IMR-90 (cell line): ENCODE data around the gene EEF2K. TPM values are rescaled to one million over a fixed set of nuclear protein-coding genes. Genes with fewer than 3 reads are reported as not detected.

Source experiments
- ATAC-seq: fragments of 200-7000 bp; cut with Tn5 transposase; 2 replicates; pipeline ENCODE4 v1.9.1; 2020; ENCODE audit warnings: low read depth, mild to moderate bottlenecking, moderate library complexity
- BruUV-seq: library from RNA; stranded (reverse); fragments of 400-500 nt; replicated peaks from 2 replicates; lab custom pipeline; 2021; lab: Mats Ljungman, UMichigan
- CTCF ChIA-PET: fragments of 300-600 bp; formaldehyde crosslinking; extraction: SDS; loops from one replicate; lab custom pipeline; 2021; ENCODE audit warnings: antibody characterized with exemption; lab: Yijun Ruan, JAX
- POLR2A ChIA-PET: fragments of 300-600 bp; sonication (Branson Sonifier 250); formaldehyde crosslinking; loops from one replicate; lab custom pipeline; 2022; ENCODE audit warnings: antibody characterized with exemption; ENCODE audit not compliant: unreplicated experiment; lab: Charles Lee
- DNase-seq: peaks from one replicate; pipeline ENCODE4 v3.0.0; 2013
- H2AFZ ChIP-seq: replicated peaks from 2 replicates; pipeline ENCODE3; 2013; ENCODE audit warnings: low read length, mild to moderate bottlenecking; ENCODE audit not compliant: poor library complexity
- H2AK5ac ChIP-seq: 2 replicates; pipeline ENCODE4 v1.6.1; 2013; ENCODE audit warnings: low read depth, low read length, inconsistent platforms
- H2AK9ac ChIP-seq: replicated peaks from 2 replicates; pipeline ENCODE3; 2013; ENCODE audit warnings: mild to moderate bottlenecking, low read depth, low read length, moderate library complexity; ENCODE audit not compliant: poor library complexity
- H2BK120ac ChIP-seq: 2 replicates; pipeline ENCODE4 v1.6.1; 2013; ENCODE audit warnings: low read depth, low read length, inconsistent platforms
- H2BK15ac ChIP-seq: 3 replicates; pipeline ENCODE4 v1.6.1; 2013; ENCODE audit warnings: low read depth, low read length, inconsistent platforms
- H2BK20ac ChIP-seq: 2 replicates; pipeline ENCODE4 v1.6.1; 2013; ENCODE audit warnings: low read depth, mild to moderate bottlenecking, inconsistent platforms, low read length, moderate library complexity
- H2BK5ac ChIP-seq: 2 replicates; pipeline ENCODE4 v1.6.1; 2013; ENCODE audit warnings: mild to moderate bottlenecking, low read depth, low read length, inconsistent platforms; ENCODE audit not compliant: poor library complexity, severe bottlenecking
- H3K14ac ChIP-seq: replicated peaks from 2 replicates; pipeline ENCODE4 v1.6.1; 2013; ENCODE audit warnings: low read depth, low read length, inconsistent platforms
- H3K18ac ChIP-seq: 2 replicates; pipeline ENCODE4 v1.6.1; 2013; ENCODE audit warnings: low read depth, low read length, control low read depth
- H3K23ac ChIP-seq: 2 replicates; pipeline ENCODE4 v1.6.1; 2013; ENCODE audit warnings: low read depth, low read length, inconsistent platforms
- H3K27ac ChIP-seq: 2 replicates; pipeline ENCODE4 v1.5.1; 2013; ENCODE audit warnings: mild to moderate bottlenecking, control low read depth, low read length; ENCODE audit not compliant: insufficient read depth
- H3K27me3 ChIP-seq: 2 replicates; pipeline ENCODE4 v1.6.1; 2013; ENCODE audit warnings: low read length; ENCODE audit not compliant: control insufficient read depth, insufficient read depth
- H3K36me3 ChIP-seq: 2 replicates; pipeline ENCODE4 v1.6.1; 2013; ENCODE audit warnings: low read length, mixed read lengths; ENCODE audit not compliant: control insufficient read depth, insufficient read depth
- H3K4ac ChIP-seq: 2 replicates; pipeline ENCODE4 v1.6.1; 2013; ENCODE audit warnings: low read depth, low read length, inconsistent platforms
- H3K4me1 ChIP-seq: 2 replicates; pipeline ENCODE4 v1.6.1; 2013; ENCODE audit warnings: low read length, mixed read lengths; ENCODE audit not compliant: control insufficient read depth, insufficient read depth
- H3K4me2 ChIP-seq: 2 replicates; pipeline ENCODE4 v1.6.1; 2013; ENCODE audit warnings: low read depth, mild to moderate bottlenecking, control low read depth, low read length, moderate library complexity
- H3K4me3 ChIP-seq: 2 replicates; pipeline ENCODE4 v1.5.1; 2013; ENCODE audit warnings: low read depth, mild to moderate bottlenecking, control low read depth, low read length, moderate library complexity; ENCODE audit not compliant: insufficient read depth
- H3K56ac ChIP-seq: 2 replicates; pipeline ENCODE4 v1.6.1; 2013; ENCODE audit warnings: low read length, inconsistent platforms; ENCODE audit not compliant: insufficient read depth; ENCODE audit errors: extremely low read depth
- H3K79me1 ChIP-seq, 2 experiments: 2 replicates each; pipeline ENCODE4 v1.6.1; 2013; ENCODE audit warnings: low read length in 2 of 2, inconsistent platforms in 1 of 2, low read depth in 1 of 2
- H3K9ac ChIP-seq: 2 replicates; pipeline ENCODE4 v1.6.1; 2013; ENCODE audit warnings: low read depth, low read length, control low read depth
- H3K9me1 ChIP-seq: 2 replicates; pipeline ENCODE4 v1.6.1; 2013; ENCODE audit warnings: low read length, inconsistent platforms; ENCODE audit not compliant: insufficient read depth
- H3K9me3 ChIP-seq: 2 replicates; pipeline ENCODE4 v1.6.1; 2013; ENCODE audit warnings: low read length; ENCODE audit not compliant: control insufficient read depth, insufficient read depth
- H4K20me1 ChIP-seq: 2 replicates; pipeline ENCODE4 v1.6.1; 2013; ENCODE audit warnings: low read length, inconsistent platforms; ENCODE audit not compliant: insufficient read depth
- H4K5ac ChIP-seq: 2 replicates; pipeline ENCODE4 v1.6.1; 2013; ENCODE audit warnings: mild to moderate bottlenecking, low read depth, low read length, control low read depth
- H4K8ac ChIP-seq, 2 experiments: 2 replicates each; pipeline ENCODE4 v1.6.1; 2013; ENCODE audit warnings: low read depth in 2 of 2, low read length in 2 of 2, control low read depth in 1 of 2, inconsistent platforms in 1 of 2
- H4K91ac ChIP-seq: 2 replicates; pipeline ENCODE4 v1.6.1; 2013; ENCODE audit warnings: low read depth, low read length, inconsistent platforms; ENCODE audit not compliant: insufficient read depth
- BHLHE40 ChIP-seq: fragments of 150-350 bp; IDR thresholded peaks from 2 replicates; pipeline ENCODE4 v1.6.1; 2016; ENCODE audit warnings: mild to moderate bottlenecking, low read depth, low read length
- CEBPB ChIP-seq: IDR thresholded peaks from 2 replicates; pipeline ENCODE4 v1.6.1; 2012; ENCODE audit warnings: low read depth, low read length, improper control_type of control experiment
- CHD1 ChIP-seq: IDR thresholded peaks from 2 replicates; pipeline ENCODE4 v1.6.1; 2012; ENCODE audit warnings: low read depth, low read length, improper control_type of control experiment
- FOS ChIP-seq: fragments of 150-350 bp; IDR thresholded peaks from 2 replicates; pipeline ENCODE4 v1.6.1; 2016; ENCODE audit warnings: low read depth, low read length
- MAFK ChIP-seq: IDR thresholded peaks from 2 replicates; pipeline ENCODE4 v1.6.1; 2012; ENCODE audit warnings: low read depth, low read length, improper control_type of control experiment
- MAZ ChIP-seq: IDR thresholded peaks from 2 replicates; pipeline ENCODE4 v1.6.1; 2012; ENCODE audit warnings: low read depth, mild to moderate bottlenecking, low read length, improper control_type of control experiment, moderate library complexity, borderline replicate concordance
- MXI1 ChIP-seq: IDR thresholded peaks from 2 replicates; pipeline ENCODE4 v1.6.1; 2012; ENCODE audit warnings: low read depth, mild to moderate bottlenecking, low read length, moderate library complexity, borderline replicate concordance
- NFE2L2 ChIP-seq: fragments of 150-350 bp; IDR thresholded peaks from 2 replicates; pipeline ENCODE4 v1.6.1; 2016; ENCODE audit warnings: low read depth, mild to moderate bottlenecking, low read length
- POLR2A ChIP-seq: IDR thresholded peaks from 2 replicates; pipeline ENCODE4 v1.6.1; 2012; ENCODE audit warnings: mild to moderate bottlenecking, low read depth, low read length
- RAD21 ChIP-seq: IDR thresholded peaks from 2 replicates; pipeline ENCODE4 v1.6.1; 2012; ENCODE audit warnings: low read length, improper control_type of control experiment
- RCOR1 ChIP-seq: IDR thresholded peaks from 2 replicates; pipeline ENCODE4 v1.6.1; 2012; ENCODE audit warnings: mild to moderate bottlenecking, low read length, improper control_type of control experiment; ENCODE audit not compliant: insufficient replicate concordance
- RFX5 ChIP-seq: IDR thresholded peaks from 2 replicates; pipeline ENCODE4 v1.8.0; 2012; ENCODE audit warnings: low read depth, mild to moderate bottlenecking, low read length, moderate library complexity
- SMC3 ChIP-seq: fragments of 150-350 bp; IDR thresholded peaks from 2 replicates; pipeline ENCODE4 v1.6.1; 2016; ENCODE audit warnings: low read depth, mild to moderate bottlenecking, antibody characterized with exemption, low read length, moderate library complexity
- WGBS, 2 experiments: methylation state at CpG; one replicate each; pipeline versions ENCODE4 v1.1.5 to v1.1.7; 2013; ENCODE audit warnings: missing lambda C conversion rate in 2 of 2; ENCODE audit not compliant: insufficient read length in 1 of 2; ENCODE audit errors: extremely low coverage in 2 of 2; 5-methylcytosine and 5-hydroxymethylcytosine counted together
- dilution Hi-C: fragments of 300-500 bp; cut with HindIII; formaldehyde crosslinking; loops from one replicate; pipeline ENCODE4 v1.14.3; 2018; ENCODE audit warnings: low sequenced_read_pairs; ENCODE audit not compliant: unreplicated experiment
- in situ Hi-C: fragments of 300-500 bp; cut with MboI; formaldehyde crosslinking; loops from 3 replicates; pipeline ENCODE4 v1.14.3; 2019; ENCODE audit warnings: low sequenced_read_pairs, inconsistent platforms, mixed read lengths
- intact Hi-C: fragments of 100-400 bp; cut with micrococcal nuclease; formaldehyde crosslinking; loops from 2 replicates; pipeline ENCODE4 v1.10.0; 2022
- polyA plus RNA-seq, 3 experiments: library from polyadenylated mRNA; depleted of rRNA; stranded (reverse); fragments of >200 nt; gene quantifications; 2 replicates each; pipeline ENCODE4 v1.2.3, GENCODE V29; 2012; ENCODE audit warnings: low replicate concordance in 1 of 3
- total RNA-seq: library from RNA; depleted of rRNA; stranded (reverse); fragments of >200 nt; gene quantifications from 2 replicates; pipeline ENCODE4 v1.2.3, GENCODE V29; 2012
- TF ChIP-seq, protein P1 (sequence below): conservative IDR thresholded peaks from 2 replicates; pipeline ENCODE4 v1.5.1; 2012; ENCODE audit warnings: mild to moderate bottlenecking, low read depth, low read length, improper control_type of control experiment
- TF ChIP-seq, protein P2 (sequence below): fragments of 150-350 bp; IDR thresholded peaks from 2 replicates; pipeline ENCODE4 v1.6.1; 2017; ENCODE audit warnings: mild to moderate bottlenecking, antibody characterized with exemption, low read length, low read depth
- TF ChIP-seq, protein P3 (sequence below): fragments of 150-350 bp; IDR thresholded peaks from 2 replicates; pipeline ENCODE4 v1.6.1; 2016; ENCODE audit warnings: low read depth, mild to moderate bottlenecking, low read length, moderate library complexity, borderline replicate concordance

EEF2K gene
- total and polyA plus RNA-seq, 2 of the 4 experiments (the other 2 are of a cell fraction), result 9.7 to 16.5 TPM

DNA sequence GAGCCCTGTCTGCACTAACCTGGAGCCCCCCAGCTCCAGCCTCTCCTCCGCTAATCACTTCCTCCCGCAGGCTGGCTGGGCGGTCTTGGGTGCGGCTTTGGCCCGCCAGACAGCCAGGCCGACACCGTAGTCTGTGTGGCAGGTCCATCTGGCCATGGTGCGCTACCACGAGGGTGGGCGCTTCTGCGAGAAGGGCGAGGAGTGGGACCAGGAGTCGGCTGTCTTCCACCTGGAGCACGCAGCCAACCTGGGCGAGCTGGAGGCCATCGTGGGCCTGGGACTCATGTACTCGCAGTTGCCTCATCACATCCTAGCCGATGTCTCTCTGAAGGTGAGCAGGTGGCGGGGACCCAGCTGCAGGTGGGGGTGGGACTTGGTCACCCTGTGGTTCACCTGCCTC lies 60.5 kb downstream of the EEF2K start:
- Histone ChIP-seq H2AK5ac (no peak overlapping the region), H2BK15ac (no peak overlapping the region), H3K9me1 (0 out of 2 replicates have a peak, but pooled peaks cover 7% of the 10 kb centered on the region), H3K79me1 (no peaks in the 10 kb centered on the region), H3K4me2 (no peak overlapping the region), H3K9ac (no peak overlapping the region), H3K56ac (no peak overlapping the region), H3K4me3 (no peak overlapping the region), H3K36me3 (peaks cover 55% of the 10 kb centered on the region), H2BK20ac (no peak overlapping the region), H4K8ac (no peak overlapping the region), H3K14ac (no peak overlapping the region), H2BK5ac (no peak overlapping the region), H4K20me1 (no peaks in the 10 kb centered on the region), H3K27ac (no peak overlapping the region), H2BK120ac (no peak overlapping the region), H2AFZ (no peak overlapping the region), H3K27me3 (no peaks in the 10 kb centered on the region), H2AK9ac (no peak overlapping the region), H3K9me3 (no peaks in the 10 kb centered on the region), H4K91ac (no peak overlapping the region), H4K5ac (no peak overlapping the region), H3K4me1 (no peaks in the 10 kb centered on the region), H3K4ac (no peak overlapping the region), H3K23ac (no peak overlapping the region), H3K18ac (no peak overlapping the region)
- CTCF ChIA-PET, result no interaction called here
- intact Hi-C loops, result no loop called here
- BruUV-seq, result no TSS peak
- TF ChIP-seq, protein P1, sequence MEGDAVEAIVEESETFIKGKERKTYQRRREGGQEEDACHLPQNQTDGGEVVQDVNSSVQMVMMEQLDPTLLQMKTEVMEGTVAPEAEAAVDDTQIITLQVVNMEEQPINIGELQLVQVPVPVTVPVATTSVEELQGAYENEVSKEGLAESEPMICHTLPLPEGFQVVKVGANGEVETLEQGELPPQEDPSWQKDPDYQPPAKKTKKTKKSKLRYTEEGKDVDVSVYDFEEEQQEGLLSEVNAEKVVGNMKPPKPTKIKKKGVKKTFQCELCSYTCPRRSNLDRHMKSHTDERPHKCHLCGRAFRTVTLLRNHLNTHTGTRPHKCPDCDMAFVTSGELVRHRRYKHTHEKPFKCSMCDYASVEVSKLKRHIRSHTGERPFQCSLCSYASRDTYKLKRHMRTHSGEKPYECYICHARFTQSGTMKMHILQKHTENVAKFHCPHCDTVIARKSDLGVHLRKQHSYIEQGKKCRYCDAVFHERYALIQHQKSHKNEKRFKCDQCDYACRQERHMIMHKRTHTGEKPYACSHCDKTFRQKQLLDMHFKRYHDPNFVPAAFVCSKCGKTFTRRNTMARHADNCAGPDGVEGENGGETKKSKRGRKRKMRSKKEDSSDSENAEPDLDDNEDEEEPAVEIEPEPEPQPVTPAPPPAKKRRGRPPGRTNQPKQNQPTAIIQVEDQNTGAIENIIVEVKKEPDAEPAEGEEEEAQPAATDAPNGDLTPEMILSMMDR, result no peak
- TF ChIP-seq MAZ (no peak), SMC3 (no peak), POLR2A (no peak), RCOR1 (no peak), CHD1 (no peak), FOS (no peak), RAD21 (no peak), MXI1 (no peak), NFE2L2 (no peak), MAFK (no peak), BHLHE40 (no peak), RFX5 (no peak), CEBPB (no peak)
- TF ChIP-seq, protein P2, sequence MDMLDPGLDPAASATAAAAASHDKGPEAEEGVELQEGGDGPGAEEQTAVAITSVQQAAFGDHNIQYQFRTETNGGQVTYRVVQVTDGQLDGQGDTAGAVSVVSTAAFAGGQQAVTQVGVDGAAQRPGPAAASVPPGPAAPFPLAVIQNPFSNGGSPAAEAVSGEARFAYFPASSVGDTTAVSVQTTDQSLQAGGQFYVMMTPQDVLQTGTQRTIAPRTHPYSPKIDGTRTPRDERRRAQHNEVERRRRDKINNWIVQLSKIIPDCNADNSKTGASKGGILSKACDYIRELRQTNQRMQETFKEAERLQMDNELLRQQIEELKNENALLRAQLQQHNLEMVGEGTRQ, result no peak
- TF ChIP-seq, protein P3, sequence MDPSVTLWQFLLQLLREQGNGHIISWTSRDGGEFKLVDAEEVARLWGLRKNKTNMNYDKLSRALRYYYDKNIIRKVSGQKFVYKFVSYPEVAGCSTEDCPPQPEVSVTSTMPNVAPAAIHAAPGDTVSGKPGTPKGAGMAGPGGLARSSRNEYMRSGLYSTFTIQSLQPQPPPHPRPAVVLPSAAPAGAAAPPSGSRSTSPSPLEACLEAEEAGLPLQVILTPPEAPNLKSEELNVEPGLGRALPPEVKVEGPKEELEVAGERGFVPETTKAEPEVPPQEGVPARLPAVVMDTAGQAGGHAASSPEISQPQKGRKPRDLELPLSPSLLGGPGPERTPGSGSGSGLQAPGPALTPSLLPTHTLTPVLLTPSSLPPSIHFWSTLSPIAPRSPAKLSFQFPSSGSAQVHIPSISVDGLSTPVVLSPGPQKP, result no peak
- in situ Hi-C loops, result no loop called here
- no peak for DNase-seq
- dilution Hi-C loops, result no loop called here
- POLR2A ChIA-PET, result no interaction called here
- WGBS, 2 experiments, result 96% methylated on average over 11 of the region's 19 CpGs; no CpG with 5 or more reads in 1 of the 2 experiments
- ATAC-seq, result no peak
